HG03575 (cell line): Measurements from ENCODE around the gene JSRP1.

Experiments
- ATAC-seq: cut with Tn5 transposase; IDR thresholded peaks from one replicate; pipeline ENCODE4 v1.9.1; 2021; ENCODE audit not compliant: unreplicated experiment, insufficient number of reproducible peaks, low FRiP score; ENCODE audit errors: extremely low read depth

JSRP1 gene

DNA sequence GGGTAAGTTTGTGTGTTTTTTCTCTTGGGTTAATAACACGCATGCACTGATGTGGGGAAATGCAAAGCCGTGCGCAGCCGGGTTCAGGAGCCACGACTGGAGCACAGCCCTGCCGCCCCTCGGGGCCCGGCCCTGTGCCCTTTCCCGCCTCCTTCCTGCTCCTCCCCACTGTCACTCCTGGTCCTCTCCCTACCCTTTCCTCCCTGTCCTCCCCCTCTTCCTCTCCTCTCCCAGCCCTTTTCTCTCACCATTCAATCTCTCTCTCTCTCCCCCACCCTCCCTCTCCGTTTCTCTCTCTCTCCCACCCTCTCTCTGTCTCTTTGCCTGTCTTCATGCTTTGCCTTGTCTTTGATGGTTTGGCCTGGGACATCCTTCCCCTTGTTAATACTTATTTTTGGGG is 47.2 kb downstream of the JSRP1 start:
- ATAC-seq: no peak

GRCh38 chr19:2207991-2208860 is 48.0 kb downstream of the JSRP1 start:
- ATAC-seq: no peak

- no peak for ATAC-seq
Measured at GRCh38 chr19:2207008-2207407, 49.2 kb downstream of the JSRP1 start.

DNA sequence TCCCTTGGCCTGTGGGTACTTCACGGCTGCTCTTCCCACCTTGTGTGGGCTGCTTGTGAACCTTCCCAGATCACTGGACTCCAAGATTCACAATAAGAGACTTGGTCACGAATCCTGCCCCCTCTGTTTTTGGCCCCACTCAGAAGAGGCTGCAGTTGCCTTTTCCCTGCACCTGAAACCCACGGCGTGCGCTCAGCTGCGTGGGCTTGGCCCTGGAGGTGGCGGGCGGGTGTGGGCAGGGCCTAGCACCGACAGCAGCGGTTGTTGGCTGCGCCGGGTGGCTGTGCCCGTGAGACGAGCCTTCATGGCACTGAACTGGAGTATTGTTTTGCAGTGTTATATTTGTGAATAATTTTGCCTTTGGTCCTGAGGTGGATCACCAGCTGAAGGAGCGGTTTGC is 53.9 kb downstream of the JSRP1 start:
- no peak for ATAC-seq
